Globus pallidus (tissue), 1 donor: ENCODE data around the gene STRBP.

ENCODE experiments used
- DNase-seq: peaks from one replicate; pipeline ENCODE4 v3.0.0-alpha.2; 2015; ENCODE audit warnings: low spot score

STRBP gene

DNA sequence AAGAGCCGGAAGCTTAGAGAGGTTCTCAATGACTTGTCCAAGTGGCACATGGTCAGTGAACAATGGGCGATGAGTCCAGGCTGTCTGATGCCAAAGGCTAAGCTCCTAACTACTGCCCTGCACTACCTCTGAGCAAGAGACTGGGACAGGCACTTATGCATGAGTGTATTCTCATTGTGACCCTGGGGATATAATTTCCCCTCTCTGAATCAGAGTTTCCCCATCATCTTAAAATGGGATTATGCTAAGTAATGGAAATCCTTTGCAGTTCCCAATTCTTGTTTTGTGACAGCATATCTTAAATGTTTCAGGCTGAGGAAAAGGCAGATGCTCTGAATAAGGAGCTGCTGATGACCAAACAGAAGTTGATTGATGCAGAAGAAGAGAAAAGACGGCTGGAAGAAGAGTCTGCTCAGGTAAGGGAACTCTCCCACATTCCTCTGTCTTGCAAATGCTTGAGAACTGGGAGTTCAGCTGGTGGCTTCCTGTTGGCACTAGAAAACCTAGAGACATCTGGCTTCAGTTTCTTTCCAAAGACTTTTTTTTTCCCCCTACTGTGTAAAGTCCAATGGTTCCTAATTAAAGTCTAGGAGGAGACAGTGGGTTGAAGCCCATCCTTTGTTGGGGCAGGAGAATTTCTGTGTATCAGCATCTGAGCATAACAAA lies 170.8 kb downstream of the STRBP start:
- no peak for DNase-seq

DNA sequence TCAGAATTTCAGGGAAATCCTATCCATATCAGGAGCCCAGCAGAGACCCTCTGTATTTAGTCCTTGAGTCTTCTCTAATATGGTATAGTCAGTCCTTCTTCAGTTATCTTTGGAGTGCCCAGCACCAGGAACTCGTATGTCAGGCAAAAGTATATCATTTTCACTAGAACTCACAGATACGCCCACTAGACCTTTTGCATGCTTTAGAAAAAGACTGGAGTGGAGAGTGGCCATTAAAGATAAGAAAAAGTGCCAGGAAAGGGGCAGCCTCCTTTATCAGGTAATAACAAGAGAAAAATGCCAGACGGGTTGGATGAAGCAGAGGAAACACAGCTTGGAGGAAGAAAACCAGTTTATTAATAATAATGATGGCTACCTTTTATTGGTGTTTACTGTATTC lies 171.4 kb downstream of the STRBP start:
- DNase-seq = no peak

DNA sequence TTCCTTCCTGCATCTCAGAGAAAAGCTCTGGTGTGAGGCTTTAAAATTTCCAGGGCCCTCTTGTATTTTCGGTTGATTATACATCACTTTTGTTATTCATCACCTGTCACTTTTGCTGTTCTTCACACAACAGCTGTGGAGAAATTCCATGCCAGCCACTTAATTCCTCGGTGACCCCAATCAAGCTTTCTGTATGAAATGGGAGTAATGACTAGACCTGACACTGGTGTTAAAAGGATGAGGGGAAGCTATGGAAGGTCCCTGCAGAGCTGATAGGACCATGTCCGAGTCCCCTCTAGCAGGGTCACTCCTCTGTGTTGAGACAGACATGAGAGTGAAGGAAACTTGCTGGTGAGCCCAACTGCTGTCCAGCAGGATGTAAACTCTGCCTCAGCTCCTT lies 175.2 kb downstream of the STRBP start:
- no peak for DNase-seq

DNA sequence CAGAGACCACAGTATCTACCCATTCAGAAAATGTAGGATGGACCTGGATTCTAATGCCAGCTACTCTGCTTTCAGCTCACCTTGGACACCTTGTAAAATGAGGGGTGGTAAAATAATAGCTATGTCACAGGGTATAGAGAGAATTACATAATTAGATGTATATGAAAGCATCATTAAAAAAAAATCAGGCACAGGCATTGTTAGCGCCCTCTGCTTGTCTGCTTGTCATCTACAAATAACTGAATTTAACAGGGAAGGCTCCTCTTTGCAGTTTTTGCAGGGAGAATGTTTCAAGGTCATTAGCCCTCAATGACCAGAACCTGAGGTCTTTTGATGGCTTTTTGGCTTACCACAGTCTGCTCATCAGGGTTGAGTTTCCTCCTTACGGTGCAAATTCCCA lies 176.9 kb downstream of the STRBP start:
- DNase-seq = no peak

DNA sequence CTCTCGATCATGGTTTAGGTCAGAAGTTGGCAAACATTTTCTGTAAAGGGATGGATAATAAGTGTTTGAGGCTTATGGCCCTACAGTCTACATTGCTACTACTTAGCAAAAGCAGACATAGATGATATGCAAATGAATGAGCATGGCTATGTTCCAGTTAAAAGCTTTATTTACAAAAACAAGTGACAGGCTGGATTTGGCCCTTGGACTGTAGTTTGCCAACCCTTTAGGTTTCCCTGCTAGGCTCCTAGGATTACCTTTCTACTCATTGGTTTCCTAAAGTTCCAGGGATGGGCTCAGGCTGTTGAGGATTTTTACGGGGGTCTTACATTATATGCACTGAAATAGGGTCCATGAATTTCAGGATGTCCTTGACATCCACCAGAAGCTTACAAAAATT lies 177.4 kb downstream of the STRBP start:
- no peak for DNase-seq

DNA sequence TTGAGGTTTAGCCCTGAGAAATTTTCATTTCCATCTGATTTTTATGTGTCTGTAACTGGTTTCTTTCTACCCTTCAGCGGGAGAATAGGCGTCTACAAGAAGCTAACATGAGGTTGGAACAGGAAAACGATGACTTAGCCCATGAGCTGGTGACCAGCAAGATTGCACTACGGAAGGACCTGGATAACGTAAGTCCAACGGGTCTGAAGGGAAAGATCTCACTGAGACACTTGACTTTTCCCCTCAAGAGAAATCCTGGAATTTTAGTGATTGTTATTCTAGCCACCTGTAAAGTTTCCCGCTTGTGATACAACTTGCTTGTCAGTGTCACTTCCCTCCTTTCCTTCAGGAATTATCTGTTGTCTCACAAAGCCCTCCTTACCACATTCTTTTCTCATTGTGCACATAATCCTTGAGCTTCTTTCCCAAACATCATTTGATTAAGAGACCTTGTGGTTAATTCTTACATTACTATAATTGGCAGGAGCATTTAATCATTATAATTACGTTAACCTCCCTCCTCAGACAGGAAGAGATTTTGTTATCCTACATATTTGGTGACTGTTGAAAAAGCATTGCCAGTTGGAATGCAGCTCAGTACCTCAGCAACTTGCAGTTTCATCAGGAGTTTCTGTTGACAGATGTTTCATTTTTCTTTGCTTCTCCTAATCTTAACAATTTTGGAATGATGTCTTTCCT lies 178.0 kb downstream of the STRBP start:
- DNase-seq = no peak

DNA sequence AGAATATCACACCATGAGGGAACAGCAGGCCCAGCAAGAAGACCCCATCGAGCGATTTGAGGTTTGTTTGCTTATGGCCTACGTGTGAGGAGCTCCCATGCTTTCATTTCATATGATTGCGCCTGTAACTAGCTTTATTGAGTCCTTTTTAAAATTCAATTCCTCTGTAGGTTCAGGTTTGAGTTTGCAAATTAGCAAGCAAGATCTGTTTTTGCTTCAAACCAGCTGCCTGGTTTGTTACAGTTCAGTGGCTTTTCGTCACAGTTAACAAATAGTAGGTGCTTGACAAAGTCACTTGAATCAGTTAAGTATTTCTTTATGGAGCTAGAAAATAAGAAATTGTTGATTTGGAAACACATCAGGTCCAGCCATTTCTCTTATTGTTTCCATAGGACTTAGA lies 178.6 kb downstream of the STRBP start:
- no peak for DNase-seq

DNA sequence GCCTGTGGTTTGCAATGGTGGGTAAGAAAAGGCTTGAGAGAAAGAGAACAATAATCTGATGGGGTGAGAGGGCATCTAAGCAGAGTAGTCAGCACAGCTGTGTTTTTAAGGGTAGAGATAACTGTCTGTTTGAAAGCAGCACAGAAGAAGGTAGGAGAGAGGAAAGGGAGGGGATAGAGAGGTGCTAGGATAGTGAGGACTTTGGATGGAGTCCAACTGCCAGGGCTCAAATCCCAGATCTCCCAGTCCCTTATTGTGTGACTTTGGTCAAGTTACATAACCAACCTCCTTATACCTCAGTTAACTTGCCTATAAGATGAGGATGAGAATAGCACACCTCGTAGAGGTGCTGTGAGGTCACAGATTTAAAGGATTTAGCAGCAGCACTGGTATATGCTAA lies 179.3 kb downstream of the STRBP start:
- no peak for DNase-seq

DNA sequence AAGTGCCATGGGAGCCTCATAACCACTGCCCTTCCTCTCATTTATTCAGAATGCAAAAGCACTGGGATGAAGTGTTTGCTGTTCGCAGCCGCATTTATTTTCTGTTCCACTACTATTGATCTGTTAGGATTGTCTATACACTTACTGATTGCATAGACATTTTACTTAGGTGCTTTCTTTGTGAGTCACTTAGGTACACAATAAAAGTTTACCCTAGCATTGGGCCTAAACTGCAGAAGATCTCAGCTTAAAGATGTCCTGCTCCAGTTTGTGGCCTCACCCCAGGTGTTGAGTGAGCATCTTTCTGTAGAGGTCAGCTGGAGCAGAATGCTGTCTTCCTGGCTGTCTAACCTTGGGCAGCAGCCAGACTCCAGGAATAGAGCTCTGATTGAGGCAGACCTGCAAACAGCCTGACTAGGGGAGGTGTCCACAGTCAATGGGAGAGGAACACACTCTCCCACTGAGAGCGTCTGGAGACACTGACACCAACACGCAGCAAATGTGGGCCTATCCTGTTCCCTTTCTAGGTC lies 181.0 kb downstream of the STRBP start:
- no peak for DNase-seq

DNA sequence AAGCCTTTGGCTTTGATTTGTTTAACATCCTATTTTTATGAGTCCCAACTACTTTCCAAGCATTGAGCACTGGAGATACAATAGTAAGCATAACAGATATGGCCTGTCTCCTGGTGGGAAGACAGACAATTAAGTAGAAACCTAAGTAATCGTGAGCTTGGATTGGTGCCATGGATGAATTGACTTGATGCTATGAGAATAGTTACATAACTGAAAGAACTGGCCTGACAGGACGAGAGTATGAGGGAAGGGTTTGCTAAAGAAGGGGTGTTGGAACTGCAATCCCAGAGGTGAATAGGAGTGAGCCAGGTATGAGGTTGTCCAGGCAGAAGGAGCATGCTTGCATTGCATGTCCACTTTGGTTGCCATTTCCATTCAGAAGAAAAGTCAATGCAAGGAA lies 182.5 kb downstream of the STRBP start:
- no peak for DNase-seq

DNA sequence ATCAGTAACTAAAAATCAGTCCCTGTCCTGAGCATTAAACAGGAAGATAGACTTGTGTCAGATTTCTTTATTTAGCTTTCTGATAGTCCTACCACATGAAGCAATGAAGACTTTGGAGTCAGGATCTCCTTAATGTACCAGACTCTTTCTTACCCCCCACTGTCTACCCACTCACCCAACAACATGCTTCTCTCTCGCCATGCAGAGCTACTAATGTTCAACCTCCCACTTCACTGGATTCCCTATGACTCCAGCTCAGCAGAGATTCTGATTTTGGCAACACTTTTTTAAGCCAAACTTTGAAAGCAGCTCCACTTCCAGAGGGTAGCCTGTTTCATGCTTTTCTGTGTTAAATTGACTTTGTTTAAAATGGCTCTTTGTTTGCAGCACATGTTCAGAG lies 184.1 kb downstream of the STRBP start:
- no peak for DNase-seq

DNA sequence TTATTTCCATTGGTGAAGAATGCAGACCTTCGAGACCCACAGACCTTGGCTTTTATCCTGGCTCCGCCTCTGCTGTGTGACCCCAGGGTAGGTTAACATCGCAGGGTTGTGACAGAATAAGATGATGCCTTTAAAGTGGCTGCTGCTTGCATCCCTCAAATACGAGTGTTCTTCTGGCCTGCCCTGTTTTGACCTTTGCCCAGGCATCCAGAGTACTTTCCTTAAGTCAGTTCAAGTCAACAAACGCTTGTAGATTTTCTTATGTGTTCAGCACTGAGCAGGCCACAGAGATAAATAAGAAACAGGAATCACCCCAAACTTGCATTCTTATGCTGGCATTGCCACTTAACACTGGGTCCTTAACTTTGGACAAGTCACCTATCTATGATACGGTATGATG lies 184.7 kb downstream of the STRBP start:
- no peak for DNase-seq

DNA sequence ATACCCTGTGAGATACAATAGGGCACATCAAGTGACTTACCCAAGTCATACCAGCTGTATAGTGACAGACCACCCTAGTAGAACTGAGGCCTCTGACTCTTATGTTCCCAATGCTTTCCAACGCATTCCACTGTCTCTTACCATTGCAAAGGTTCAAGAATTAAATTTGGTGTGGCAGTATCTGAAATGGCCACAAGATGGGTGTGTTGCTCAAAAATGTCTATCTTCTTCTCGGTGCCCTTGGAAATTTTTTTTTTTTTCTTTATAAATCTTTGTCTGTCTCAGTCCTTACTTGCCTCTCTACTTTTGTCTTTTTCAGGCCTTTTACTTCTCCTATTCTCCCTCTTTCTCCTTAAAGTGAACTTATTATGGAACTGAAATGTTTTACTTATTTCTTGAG lies 186.6 kb downstream of the STRBP start:
- no peak for DNase-seq

DNA sequence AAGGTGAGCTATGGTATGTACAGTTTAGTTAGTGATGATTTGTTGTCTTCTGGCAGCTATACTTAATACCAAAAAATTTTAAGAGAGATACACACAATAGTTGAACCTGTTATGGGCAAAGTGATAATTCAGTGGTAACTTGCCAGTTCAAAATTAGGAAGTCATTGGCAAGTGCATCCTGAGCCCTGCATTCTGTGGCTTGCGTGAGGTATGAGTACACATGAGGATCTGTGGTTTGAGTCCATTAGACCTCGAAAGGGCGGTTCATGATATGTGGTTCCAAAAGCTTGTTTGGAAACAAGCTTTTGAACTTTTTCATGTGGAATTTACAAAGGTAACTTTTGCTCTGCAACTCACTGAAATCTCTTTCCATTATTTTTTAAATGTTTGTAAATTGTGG lies 187.9 kb downstream of the STRBP start:
- no peak for DNase-seq

DNA sequence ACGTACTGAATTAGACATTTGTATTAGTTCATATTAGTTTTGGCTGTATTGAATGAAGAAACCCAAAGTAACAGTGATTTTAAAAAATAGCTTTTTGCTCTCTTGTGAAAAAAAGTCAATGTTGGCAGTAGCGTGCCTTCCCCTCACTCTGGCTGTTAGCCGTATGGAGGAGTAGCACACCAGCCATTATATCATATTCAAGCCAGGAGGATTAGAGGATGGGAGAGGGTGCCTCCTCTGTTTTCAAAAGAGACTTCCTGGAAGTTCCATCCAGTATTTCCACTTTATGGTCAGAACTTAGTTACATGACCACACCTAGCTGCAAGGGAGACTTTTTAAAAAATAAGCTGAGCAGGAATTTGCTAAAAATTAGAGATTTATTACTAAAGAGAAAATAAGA lies 193.8 kb downstream of the STRBP start:
- DNase-seq = no peak

DNA sequence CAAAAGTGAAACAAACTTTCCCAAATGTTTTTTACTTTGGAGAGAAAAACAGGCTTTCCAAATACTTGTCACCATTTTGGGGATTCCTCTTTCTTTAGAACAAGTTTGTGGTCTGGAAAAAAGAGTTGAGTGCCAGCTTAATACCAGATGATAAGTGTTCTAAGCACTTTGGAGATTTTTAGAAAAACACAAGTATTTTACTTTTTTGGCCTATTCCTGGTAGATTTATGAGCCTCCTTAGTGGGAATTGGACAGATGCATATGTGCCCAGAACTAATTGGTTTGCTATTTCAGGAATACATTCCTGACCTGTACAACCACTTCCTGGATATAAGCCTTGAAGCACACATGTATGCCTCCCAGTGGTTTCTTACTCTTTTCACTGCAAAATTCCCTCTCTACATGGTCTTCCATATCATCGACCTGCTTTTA lies 194.4 kb downstream of the STRBP start:
- no peak for DNase-seq

DNA sequence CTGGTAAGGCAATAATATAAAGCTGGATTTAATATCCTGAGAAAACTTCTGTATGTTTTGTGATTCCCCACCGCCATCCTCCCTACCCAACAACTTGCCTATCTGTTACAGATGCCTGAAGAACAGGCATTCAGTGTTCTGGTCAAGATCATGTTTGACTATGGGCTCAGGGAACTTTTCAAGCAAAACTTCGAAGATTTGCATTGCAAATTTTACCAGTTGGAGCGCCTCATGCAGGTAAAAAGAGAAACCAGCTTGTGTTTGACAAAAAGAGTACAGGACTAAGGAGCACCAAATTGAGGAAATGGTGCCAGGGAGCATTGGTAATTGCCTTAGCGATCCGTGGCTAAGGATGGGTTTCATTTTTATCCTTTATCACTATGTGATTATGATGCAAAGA lies 194.9 kb downstream of the STRBP start:
- no peak for DNase-seq

DNA sequence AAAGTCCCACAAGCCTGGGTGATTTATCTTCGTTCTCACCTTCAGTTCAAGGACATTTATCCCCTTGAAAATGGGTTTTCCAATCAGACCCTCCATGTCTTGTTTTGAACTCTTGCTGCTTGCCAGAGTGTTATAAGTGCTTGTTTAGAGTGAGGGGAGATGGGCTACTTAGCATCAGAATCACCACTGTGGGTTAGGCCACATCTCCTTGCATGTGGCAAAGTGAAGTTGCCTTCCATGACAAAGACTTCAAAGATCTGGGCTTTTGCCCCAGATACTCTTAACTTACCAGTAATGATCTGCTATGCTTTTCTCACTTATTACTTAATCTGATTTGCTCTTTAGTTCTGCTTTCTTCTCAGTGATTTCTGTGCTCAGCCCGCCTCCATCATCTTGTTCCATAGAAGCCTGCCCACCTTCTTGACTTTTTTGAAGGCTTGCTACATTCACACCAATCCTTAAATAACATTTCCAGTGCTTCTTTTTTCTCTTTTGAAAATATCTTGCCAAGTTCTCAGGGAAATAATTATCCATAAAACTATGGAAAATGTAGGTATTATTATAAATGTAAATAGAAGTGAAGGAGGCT lies 195.9 kb downstream of the STRBP start:
- no peak for DNase-seq
